Frontal cortex (tissue), 4 donors: ENCODE data around the gene S100PBP. TPM values are rescaled to one million over a fixed set of nuclear protein-coding genes. Genes with fewer than 3 reads are reported as not detected.

Source experiments
- DNase-seq, 2 donors: peaks; one replicate each; pipeline ENCODE4 v3.0.0; 2012; ENCODE audit warnings: low spot score in 2 of 2
- FAIRE-seq: peaks from 2 replicates; lab custom pipeline; 2012; peaks lifted over from hg19 to GRCh38; lab: Jason Lieb, UNC
- total RNA-seq: library from RNA; depleted of rRNA; stranded (reverse); fragments of >200 nt; gene quantifications from one replicate; pipeline ENCODE4 v1.2.3, GENCODE V29; 2014
- donor health status: control.
- donor health status: control.
- donor health status: control.

The S100PBP gene
- total RNA-seq, 1 donor from 2014 or later = 42.4 TPM

- DNase-seq (no peak), FAIRE-seq (no peak)
Observed at GRCh38 chr1:32881871-32882850, 64.7 kb downstream of the S100PBP start.

DNA sequence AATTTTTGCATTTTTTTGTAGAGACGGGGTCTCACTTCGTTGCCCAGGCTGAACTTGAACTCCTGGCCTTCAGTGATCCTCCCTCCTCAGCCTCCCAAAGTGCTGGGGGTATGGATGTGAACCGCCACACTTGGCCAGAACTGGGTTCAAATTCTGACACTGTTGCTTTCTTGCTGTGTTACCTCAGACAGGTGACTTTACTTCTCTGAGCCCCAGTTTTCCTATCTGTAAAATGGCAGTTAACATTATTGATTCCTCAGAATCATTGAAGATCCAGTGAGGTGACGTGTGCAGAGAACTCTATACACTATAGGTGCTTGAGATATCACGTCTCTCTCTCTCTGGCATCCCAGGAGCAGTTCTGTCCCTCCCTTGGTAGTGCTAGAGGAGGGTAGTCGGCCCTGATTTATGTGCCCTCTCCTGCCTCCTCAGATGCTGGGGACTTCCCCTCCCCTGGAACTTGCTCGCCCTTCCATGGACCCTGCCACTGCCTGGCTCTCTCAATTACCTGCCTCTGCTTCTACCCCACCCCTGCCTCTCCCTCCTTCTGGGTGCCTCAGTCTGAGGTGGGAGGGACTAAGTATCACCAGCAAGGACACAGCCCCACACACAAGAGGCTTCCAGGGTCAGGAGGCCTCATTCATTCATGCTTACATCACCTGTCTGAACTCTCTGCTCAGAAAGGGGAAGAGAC, 66.0 kb downstream of the S100PBP start:
- no peak for FAIRE-seq
- DNase-seq = no peak

DNA sequence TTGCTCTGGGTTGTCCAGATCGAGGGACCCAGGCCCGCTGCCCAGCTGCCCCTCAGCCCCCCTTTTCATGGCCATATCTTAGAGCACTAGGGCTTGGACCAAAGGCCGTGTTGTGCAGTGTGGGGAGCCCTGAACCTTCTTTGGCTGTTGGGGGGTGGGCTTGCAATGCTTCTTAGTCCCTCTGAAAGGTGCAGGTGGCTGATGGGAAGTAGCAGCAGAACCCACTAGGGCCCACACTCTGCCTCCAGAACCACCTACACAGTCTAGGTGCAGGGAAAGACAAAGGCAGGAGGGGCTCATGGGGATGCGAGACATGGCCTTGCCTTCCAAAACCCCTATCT, 66.5 kb downstream of the S100PBP start:
- DNase-seq = no peak
- no peak for FAIRE-seq

DNA sequence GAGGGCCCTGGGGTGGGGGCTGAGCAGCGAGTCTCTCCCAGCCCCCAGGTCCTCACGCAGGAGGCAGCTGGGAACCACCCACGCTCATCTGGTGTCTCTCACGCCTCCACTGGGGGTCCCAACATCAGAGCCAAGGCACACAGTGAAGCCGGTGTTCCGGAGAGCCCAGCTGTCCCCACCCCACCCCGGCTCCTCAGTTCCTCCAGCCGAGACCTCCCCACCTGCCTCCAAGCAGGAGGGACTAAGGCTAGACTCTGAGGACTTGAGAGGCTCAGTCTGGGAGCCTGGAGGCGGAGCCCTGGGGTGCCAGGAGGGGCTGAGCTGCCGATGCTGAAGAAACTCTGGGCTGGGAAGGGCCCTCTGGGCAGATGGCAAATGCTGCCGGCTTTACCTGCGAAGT, 67.3 kb downstream of the S100PBP start:
- DNase-seq (no peak), FAIRE-seq (no peak)

- DNase-seq = no peak
- FAIRE-seq = no peak
Observed at GRCh38 chr1:32885676-32886003, 68.2 kb downstream of the S100PBP start.

DNA sequence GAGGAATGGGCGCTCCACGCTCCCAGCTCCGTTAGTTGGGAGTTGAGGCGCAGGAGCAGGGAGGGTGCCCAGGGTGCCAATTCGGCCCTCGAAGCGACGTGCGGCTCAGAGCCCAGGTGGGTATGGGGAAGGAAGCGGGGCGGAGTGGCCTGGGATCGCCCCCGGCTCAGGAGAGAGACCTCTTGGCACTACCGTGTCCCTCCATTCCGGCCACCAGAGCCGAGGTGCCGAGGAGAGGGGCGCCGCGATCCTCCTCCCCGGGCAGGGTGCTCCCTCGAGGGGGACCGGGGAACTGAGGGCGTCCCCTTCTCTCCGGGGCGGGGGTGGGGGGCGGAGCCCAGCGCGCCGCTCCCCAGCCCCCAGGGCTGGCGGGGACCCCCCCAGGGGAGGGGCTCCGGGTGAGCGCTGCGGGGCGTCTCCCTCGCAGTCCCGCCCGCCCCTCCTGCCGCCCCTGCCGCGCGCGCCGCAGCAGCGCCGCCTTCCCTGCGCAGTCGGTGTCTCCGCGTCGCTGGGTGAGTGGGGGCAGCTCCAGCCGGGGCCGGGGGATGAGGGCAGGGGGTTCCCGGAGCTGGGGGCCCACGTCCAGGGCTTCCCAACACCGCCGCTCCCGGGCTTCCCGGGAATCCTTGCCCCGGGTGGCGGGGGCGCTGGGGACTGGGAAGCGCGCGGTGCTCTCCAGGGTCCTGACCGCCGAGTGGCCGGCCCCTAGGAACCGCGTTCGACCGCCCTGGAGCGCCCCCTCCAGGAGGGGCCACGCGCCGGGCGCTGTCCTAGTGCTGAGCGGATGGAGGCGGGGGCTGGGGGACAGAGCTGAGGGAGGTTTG, 68.8 kb downstream of the S100PBP start, which contains the start of gene HPCA:
Gene HPCA (plus strand): TSS at position 488 of the 824 bp plus-strand sequence. CDS start 2,408 bp downstream, outside the sequence.
- DNase-seq = peak; percentile 59 to 61
- FAIRE-seq = no peak

- no peak for DNase-seq
Observed at GRCh38 chr1:32886828-32887414, 69.5 kb downstream of the S100PBP start.

GRCh38 chr1:32887623-32888022, 70.2 kb downstream of the S100PBP start:
- DNase-seq (no peak), FAIRE-seq (no peak)

More at GRCh38 chr1:32886828-32887414, 69.5 kb downstream of the S100PBP start:
- no peak for FAIRE-seq

DNA sequence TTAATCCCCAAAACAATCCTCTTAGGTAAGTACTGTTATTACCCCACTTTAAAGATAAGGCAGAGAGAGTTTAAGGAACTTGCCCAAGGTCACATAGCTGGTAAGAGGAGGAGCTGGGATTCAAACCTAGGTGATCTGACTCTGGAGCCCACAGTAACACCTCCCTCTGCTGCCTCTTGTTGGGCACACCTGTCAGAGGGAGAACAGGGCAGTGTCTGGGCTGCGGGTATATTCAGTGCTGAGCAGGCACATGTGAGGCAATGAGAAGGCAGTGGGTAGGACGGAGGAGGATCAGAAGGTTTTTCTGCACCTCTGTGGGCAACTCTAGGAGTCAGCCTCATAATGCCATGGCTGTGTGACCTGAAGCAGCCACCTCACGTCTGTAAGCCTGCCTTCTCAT, 70.7 kb downstream of the S100PBP start:
- DNase-seq (no peak), FAIRE-seq (no peak)

GRCh38 chr1:32888677-32889420, 71.4 kb downstream of the S100PBP start:
- FAIRE-seq (no peak), DNase-seq (no peak)

DNA sequence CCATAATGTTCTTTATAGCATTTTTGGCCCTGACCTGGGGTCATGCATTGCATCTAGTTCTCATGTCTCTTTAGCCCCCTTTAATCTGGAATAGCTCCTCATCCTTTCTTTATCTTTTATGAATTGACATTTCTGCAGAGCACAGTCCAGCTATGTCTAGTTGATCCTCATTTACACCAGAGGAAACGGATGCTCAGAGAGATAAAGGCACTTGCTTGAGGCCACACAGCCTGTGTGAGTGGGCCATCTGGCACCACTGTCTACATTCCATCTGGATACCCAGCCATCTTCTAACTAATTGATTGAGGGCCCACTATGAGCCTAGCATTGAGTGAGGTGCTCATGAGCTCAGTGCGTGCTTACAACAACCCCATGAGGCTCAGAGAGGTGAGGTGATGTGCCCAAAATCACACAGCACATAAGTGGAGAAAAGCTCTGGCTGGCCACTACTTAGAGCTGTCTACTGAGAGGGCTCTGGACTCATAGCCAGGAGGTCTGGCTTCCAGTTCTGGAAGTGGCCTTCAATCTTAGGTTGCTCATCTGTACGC, 72.4 kb downstream of the S100PBP start:
- FAIRE-seq = no peak

DNA sequence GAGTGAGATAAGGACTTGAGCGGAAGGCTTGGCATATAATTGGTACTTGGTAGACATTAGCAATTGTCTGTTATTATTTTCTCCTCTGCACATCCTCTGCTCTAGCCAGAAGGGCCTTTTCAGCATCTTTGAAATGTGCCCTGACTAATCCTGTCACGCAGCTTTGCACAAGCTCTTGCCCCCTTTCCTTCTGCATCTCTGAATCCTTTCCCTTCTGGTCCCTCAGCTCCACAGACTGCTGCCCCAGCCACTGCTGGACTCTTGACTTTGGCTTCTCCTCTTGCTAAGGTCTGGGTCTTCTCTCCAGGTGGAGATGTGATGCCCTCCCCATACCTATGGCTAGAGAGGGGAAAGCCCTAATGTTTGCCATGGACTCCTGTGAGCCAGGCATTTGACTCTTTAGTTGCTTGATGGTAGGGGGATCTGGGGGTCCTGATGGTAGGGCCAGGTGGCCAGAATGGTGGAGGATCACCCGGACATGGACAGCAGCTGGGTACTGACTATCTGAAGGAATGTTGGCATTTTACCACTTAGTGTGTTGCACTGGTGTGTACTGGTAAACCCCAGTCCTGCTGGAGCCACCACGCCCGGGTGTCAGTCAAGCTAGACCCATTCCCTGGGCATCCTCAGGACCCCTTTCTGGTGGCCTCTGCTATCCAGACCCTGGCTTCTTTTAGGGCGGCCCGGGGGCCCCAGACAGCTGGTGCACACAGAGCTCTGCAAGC, 73.2 kb downstream of the S100PBP start:
- no peak for FAIRE-seq
- no peak for DNase-seq

More for the DNA sequence above, 72.4 kb downstream of the S100PBP start:
- no peak for DNase-seq

DNA sequence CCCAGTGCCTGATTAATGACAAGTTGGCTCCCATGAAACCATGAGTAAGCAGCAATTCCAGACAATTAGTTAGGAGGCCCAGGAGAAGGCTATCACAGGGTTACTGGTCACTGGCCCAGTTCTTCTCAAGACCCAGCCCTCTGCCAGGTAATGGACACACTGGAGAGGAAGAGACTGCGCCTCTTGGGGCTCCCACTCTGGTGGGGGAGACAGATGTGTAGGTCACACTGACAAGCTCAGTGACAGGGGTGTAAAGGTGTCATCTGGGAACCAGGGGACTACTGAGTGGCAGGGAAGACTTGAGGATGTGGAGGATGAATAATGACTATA, 73.8 kb downstream of the S100PBP start:
- FAIRE-seq (no peak), DNase-seq (no peak)

- FAIRE-seq (no peak), DNase-seq (no peak)
Observed at GRCh38 chr1:32891630-32892029, 74.2 kb downstream of the S100PBP start.

DNA sequence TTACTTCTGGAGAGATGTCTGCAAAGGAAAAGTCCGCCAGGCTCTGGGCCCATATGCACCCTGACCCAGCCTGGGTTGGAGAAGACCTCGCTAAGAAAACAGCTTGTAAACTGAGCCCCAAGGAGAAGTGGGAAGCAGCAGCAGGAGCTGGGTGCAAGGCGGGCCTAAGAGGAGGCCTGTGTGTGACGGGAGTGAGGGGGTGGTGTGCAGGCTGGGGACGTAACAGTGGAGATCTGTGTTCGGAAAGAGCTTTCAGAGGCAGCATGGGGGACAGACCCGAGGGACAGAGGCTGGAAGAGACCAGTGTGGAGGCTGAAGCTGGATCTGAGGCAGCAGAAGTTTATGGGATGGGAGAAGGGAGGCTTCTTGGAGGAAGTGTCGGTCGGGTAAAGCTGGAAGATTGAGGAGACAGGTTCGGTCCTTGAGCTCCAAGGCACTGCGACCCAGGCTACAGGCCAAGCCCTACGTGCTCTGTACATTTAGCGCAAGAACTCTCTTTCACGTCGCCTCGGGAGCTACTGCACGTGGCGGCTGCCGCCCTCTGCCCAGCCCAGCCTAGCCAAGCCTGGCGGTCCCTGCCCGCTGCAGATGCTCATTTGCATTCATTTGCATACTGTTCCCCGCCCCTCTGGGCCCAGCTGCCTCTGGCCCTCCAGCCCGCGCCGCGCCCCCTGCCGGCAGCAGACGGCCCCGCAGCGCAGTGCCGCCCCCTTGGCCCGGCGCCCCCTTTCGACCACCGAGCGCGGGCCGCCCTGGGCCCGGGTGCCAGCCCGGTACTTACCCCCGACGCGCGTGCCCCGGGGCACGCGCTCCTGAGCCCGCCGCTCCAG, 75.1 kb downstream of the S100PBP start:
- DNase-seq (peak; percentile 83 to 86), FAIRE-seq (no peak)

GRCh38 chr1:32893198-32894018, 76.0 kb downstream of the S100PBP start:
- DNase-seq (peak; percentile 61 to 78), FAIRE-seq (no peak)
